GM12875 (cell line): ENCODE data around the gene PLCXD1.

Experiments
- H3K4me3 ChIP-seq: one replicate; pipeline ENCODE4 v1.5.1; 2011; ENCODE audit warnings: low read depth, low read length, control low read depth
- TF ChIP-seq, protein P1 (sequence below): IDR thresholded peaks from 2 replicates; pipeline ENCODE4 v1.5.1; 2011; ENCODE audit warnings: low read depth, mild to moderate bottlenecking, control low read depth, inconsistent platforms, low read length, moderate library complexity, borderline replicate concordance; ENCODE audit not compliant: insufficient read depth

Gene PLCXD1

GRCh38 chrX:283115-283845 is 2.1 kb downstream of the PLCXD1 start:
- H3K4me3 ChIP-seq: peak overlapping the region; percentile 62
- TF ChIP-seq, protein P1, sequence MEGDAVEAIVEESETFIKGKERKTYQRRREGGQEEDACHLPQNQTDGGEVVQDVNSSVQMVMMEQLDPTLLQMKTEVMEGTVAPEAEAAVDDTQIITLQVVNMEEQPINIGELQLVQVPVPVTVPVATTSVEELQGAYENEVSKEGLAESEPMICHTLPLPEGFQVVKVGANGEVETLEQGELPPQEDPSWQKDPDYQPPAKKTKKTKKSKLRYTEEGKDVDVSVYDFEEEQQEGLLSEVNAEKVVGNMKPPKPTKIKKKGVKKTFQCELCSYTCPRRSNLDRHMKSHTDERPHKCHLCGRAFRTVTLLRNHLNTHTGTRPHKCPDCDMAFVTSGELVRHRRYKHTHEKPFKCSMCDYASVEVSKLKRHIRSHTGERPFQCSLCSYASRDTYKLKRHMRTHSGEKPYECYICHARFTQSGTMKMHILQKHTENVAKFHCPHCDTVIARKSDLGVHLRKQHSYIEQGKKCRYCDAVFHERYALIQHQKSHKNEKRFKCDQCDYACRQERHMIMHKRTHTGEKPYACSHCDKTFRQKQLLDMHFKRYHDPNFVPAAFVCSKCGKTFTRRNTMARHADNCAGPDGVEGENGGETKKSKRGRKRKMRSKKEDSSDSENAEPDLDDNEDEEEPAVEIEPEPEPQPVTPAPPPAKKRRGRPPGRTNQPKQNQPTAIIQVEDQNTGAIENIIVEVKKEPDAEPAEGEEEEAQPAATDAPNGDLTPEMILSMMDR: no peak

DNA sequence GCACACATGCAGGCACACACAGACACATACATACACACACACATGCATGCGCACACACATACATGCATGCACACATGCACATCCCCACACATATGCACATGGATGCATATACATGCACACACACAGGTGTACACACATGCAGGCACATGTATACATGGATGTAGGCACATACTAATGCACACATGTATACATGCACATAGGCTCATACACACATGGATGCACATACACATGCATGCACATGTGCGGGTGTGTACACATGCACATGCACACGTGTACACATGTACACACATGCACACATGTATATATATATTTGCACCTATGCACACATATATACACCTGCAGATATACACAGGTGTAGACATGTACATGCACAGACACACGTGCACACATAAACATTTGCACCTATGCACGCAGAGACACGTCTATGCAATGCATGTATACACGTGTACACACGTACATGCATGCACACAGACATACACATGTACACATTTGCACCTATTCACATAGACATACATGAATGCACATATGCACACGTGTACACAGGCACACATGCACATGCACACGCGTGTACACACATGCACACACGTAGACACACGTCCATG is 4.0 kb downstream of the PLCXD1 start:
- TF ChIP-seq, protein P1: no peak
- H3K4me3 ChIP-seq: no peak overlapping the region

DNA sequence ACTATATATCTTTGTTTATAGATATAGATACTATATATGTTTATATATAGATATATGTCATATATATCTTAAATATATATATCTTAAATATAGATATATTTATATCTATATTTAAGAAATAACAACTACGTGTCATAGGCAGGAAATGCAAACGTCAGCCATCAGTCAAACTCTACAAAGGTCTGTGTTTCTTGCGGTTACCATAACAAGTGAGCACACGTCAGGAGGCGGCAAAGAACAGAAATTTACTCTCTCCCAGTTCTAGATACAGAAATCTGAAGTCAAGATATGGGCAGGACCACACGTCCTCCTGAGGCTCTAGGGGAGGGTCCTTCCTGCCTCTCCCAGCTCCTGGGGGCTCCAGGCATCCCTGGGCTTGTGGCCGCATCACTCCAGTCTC is 6.5 kb downstream of the PLCXD1 start:
- no peak overlapping the region for H3K4me3 ChIP-seq
- TF ChIP-seq, protein P1: no peak

- TF ChIP-seq, protein P1: no peak
- no peak overlapping the region for H3K4me3 ChIP-seq
Observed at GRCh38 chrX:288561-288991, 7.4 kb downstream of the PLCXD1 start.

DNA sequence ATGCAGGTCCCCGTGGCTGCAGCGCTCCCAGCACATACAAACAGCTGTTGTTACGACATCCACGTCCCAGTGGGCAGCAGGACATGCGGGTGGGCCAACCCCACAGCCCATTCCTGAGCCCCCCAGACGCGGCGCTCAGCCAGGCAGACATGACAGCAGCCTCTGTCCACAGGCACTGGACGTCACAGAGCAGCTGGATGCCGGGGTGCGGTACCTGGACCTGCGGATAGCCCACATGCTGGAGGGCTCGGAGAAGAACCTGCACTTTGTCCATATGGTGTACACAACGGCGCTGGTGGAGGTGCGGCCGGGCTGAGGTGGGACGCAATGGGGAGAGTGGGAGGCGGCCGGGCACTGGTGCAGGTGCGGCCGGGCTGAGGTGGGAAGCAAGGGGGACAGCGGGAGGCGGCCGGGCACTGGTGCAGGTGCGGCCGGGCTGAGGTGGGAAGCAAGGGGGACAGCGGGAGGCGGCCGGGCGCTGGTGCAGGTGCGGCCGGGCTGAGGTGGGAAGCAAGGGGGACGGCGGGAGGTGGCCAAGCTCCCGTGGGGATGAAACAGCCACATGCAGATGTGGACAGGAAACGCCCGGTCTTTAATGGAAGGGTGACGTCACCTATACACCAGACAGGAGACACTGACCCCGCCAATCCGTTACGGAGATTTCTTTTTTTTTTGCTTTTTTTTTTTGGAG is 9.4 kb downstream of the PLCXD1 start:
- no peak overlapping the region for H3K4me3 ChIP-seq
- TF ChIP-seq, protein P1: no peak

DNA sequence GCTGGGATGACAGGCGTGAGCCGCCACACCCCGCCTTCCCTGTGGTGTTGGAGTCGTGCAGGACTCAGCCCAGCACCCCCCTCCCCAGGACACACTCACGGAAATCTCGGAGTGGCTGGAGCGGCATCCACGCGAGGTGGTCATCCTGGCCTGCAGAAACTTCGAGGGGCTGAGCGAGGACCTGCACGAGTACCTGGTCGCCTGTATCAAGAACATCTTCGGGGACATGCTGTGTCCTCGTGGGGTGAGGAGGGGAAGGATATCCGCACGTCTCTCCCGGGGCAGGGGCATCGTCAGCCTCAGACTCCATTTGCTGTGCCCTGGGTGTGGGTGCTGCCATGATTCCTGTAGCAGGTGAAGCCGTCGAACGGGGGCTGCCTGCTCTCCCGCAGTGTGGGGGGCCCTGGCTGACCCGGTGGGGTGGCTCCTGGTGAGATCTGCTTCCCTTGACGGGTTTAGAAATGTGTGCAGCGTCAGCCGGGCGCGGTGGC is 10.3 kb downstream of the PLCXD1 start:
- TF ChIP-seq, protein P1: no peak
- no peak overlapping the region for H3K4me3 ChIP-seq
